Breast epithelium (tissue), 4 donors: ENCODE measurements around the gene RDH8. TPM values are rescaled to one million over a fixed set of nuclear protein-coding genes. Genes with fewer than 3 reads are reported as not detected.

Experiments used
- DNase-seq, 2 donors: peaks; one replicate each; pipeline ENCODE4 v3.0.0-alpha.2; 2019; ENCODE audit warnings: low spot score in 2 of 2
- H3K27ac ChIP-seq, 2 donors: fragments of 200-600 bp; sonication (generic) in 1 of 2; one replicate each; pipeline ENCODE4 v1.5.1; 2016 to 2019; ENCODE audit warnings: mild to moderate bottlenecking in 1 of 2
- H3K27me3 ChIP-seq, 2 donors: fragments of 200-600 bp; sonication (generic) in 1 of 2; one replicate each; pipeline versions ENCODE4 v1.5.1 to v1.6.0; 2017 to 2019; ENCODE audit warnings: control low read depth in 1 of 2, mild to moderate bottlenecking in 1 of 2
- H3K36me3 ChIP-seq: fragments of 200-600 bp; one replicate; pipeline ENCODE4 v1.5.1; 2019
- H3K4me1 ChIP-seq, 2 donors: fragments of 200-600 bp; sonication (generic); one replicate each; pipeline ENCODE4 v1.5.1; 2016 to 2019; ENCODE audit warnings: control low read depth in 1 of 2
- H3K4me3 ChIP-seq, 3 donors: fragments of 200-600 bp; sonication (generic); 1 replicate in 2 of 3; 2 replicates in 1 of 3; pipeline ENCODE4 v1.5.1; 2016 to 2019; ENCODE audit warnings: mild to moderate bottlenecking in 3 of 3, moderate library complexity in 2 of 3
- H3K9me3 ChIP-seq, 2 donors: fragments of 200-600 bp; sonication (generic) in 1 of 2; one replicate each; pipeline ENCODE4 v1.5.1; 2016 to 2019; ENCODE audit warnings: control low read depth in 1 of 2
- CTCF ChIP-seq, 3 donors: fragments of 450-650 bp; IDR thresholded peaks; one replicate each; pipeline ENCODE4 v1.5.1; 2016 to 2017; ENCODE audit warnings: antibody characterized with exemption in 3 of 3, mild to moderate bottlenecking in 3 of 3, moderate library complexity in 3 of 3
- POLR2A ChIP-seq: fragments of 450-650 bp; IDR thresholded peaks from one replicate; pipeline ENCODE4 v1.6.1; 2016; ENCODE audit warnings: antibody characterized with exemption, mild to moderate bottlenecking, moderate library complexity
- POLR2AphosphoS5 ChIP-seq, 3 donors: sonication (generic); formaldehyde crosslinking; IDR thresholded peaks; one replicate each; pipeline ENCODE4 v1.6.1; 2017; ENCODE audit warnings: antibody characterized with exemption in 3 of 3
- intact Hi-C: fragments of 100-400 bp; cut with DNase I; formaldehyde crosslinking; loops from one replicate; pipeline ENCODE4 v1.15.1; 2023; ENCODE audit warnings: low total_unique reads
- total RNA-seq, 3 donors: library from RNA; depleted of rRNA; stranded (reverse); fragments of >200 nt; gene quantifications; one replicate each; pipeline ENCODE4 v1.1.0, GENCODE V29; 2016

The RDH8 gene
- total RNA-seq, 3 donors from 2014 or later, result not detected

GRCh38 chr19:10044390-10044789, 31.1 kb downstream of the RDH8 start:
- intact Hi-C loops, result no loop called here
- no peak for TF ChIP-seq POLR2A
- TF ChIP-seq POLR2AphosphoS5 (IDR thresholded peaks at IDR 0.05), result no peak
- TF ChIP-seq CTCF (IDR thresholded peaks at IDR 0.05), result no peak

GRCh38 chr19:10045371-10045770, 32.1 kb downstream of the RDH8 start:
- H3K27ac ChIP-seq, result no peak overlapping the region
- no peak overlapping the region for H3K4me3 ChIP-seq
- no peaks in the 10 kb centered on the region for H3K36me3 ChIP-seq
- H3K9me3 ChIP-seq, result peaks cover 45 to 70% of the 10 kb centered on the region in 2 donors
- H3K27me3 ChIP-seq, result peaks cover 0 to 6% of the 10 kb centered on the region in 2 donors
- no peak for TF ChIP-seq POLR2AphosphoS5 (IDR thresholded peaks at IDR 0.05)
- TF ChIP-seq POLR2A, result no peak
- no peak for TF ChIP-seq CTCF (IDR thresholded peaks at IDR 0.05)
- no peak for DNase-seq
- intact Hi-C loops, result no loop called here
- H3K4me1 ChIP-seq, result no peaks in the 10 kb centered on the region

More at GRCh38 chr19:10044390-10044789, 31.1 kb downstream of the RDH8 start:
- H3K9me3 ChIP-seq, result peaks cover 45 to 73% of the 10 kb centered on the region in 2 donors
- peaks cover 0 to 6% of the 10 kb centered on the region in 2 donors for H3K27me3 ChIP-seq
- H3K4me1 ChIP-seq, result no peaks in the 10 kb centered on the region
- no peak for DNase-seq
- no peak overlapping the region for H3K27ac ChIP-seq
- no peak overlapping the region for H3K4me3 ChIP-seq
- no peaks in the 10 kb centered on the region for H3K36me3 ChIP-seq

- H3K27ac ChIP-seq, result no peak overlapping the region
- H3K9me3 ChIP-seq, result peaks cover 11 to 27% of the 10 kb centered on the region in 2 donors
- no peak overlapping the region for H3K4me3 ChIP-seq
- H3K4me1 ChIP-seq, result no peaks in the 10 kb centered on the region
- no peak for TF ChIP-seq CTCF (IDR thresholded peaks at IDR 0.05)
- H3K36me3 ChIP-seq, result no peaks in the 10 kb centered on the region
- intact Hi-C loops, result no loop called here
- no peak for DNase-seq
- peaks cover 0 to 6% of the 10 kb centered on the region in 2 donors for H3K27me3 ChIP-seq
These were observed 36.3 kb downstream of the RDH8 start for GRCh38 chr19:10049626-10050025.

GRCh38 chr19:10052602-10053360, 39.5 kb downstream of the RDH8 start:
- no peaks in the 10 kb centered on the region for H3K27me3 ChIP-seq
- no peaks in the 10 kb centered on the region for H3K9me3 ChIP-seq
- TF ChIP-seq POLR2A, result no peak
- no peak for TF ChIP-seq CTCF (IDR thresholded peaks at IDR 0.05)
- TF ChIP-seq POLR2AphosphoS5 (IDR thresholded peaks at IDR 0.05), result no peak
- intact Hi-C loops, result no loop called here
- no peaks in the 10 kb centered on the region for H3K4me1 ChIP-seq
- H3K4me3 ChIP-seq, result no peak overlapping the region
- H3K36me3 ChIP-seq, result no peaks in the 10 kb centered on the region
- no peak for DNase-seq
- H3K27ac ChIP-seq, result no peak overlapping the region

GRCh38 chr19:10061717-10062310, 48.5 kb downstream of the RDH8 start:
- no peak overlapping the region for H3K27ac ChIP-seq
- no peaks in the 10 kb centered on the region for H3K4me1 ChIP-seq
- peaks cover 0 to 19% of the 10 kb centered on the region in 2 donors for H3K27me3 ChIP-seq
- no peaks in the 10 kb centered on the region for H3K9me3 ChIP-seq
- H3K4me3 ChIP-seq, result no peak overlapping the region
- intact Hi-C loops, result no loop called here
- no peak for TF ChIP-seq POLR2A
- no peak for TF ChIP-seq CTCF (IDR thresholded peaks at IDR 0.05)
- no peak for TF ChIP-seq POLR2AphosphoS5 (IDR thresholded peaks at IDR 0.05)
- no peaks in the 10 kb centered on the region for H3K36me3 ChIP-seq
- no peak for DNase-seq
